ENCODE data around the gene HSD17B1. TPM values are rescaled to one million over a fixed set of nuclear protein-coding genes. Genes with fewer than 3 reads are reported as not detected.

Gene HSD17B1
- total and polyA plus RNA-seq, 2 of the 13 experiments (the other 11 are each of a cell fraction or from before 2014, with no cell fraction given): 0.54 to 0.93 TPM

DNA sequence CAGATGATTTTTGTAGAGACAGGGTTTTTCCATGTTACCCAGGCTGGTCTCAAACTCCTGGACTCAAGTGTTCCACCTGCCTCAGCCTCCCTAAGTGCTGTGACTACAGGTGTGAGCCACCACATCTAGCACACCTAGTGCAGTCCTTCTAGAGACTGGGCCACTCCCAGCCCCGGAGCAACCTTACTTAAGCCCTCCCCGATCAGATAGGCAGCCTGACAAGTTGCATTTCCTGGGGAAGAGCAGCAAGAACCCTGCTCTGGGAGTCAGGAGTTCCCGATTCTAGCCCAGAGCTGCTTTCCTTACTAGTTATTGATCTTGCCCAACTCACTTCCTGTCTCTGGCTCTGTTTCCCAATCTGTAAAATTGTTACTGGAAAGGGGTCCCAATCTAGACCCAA, 23.7 kb upstream of the HSD17B1 start (continued):
- TF ChIP-seq, protein P1, sequence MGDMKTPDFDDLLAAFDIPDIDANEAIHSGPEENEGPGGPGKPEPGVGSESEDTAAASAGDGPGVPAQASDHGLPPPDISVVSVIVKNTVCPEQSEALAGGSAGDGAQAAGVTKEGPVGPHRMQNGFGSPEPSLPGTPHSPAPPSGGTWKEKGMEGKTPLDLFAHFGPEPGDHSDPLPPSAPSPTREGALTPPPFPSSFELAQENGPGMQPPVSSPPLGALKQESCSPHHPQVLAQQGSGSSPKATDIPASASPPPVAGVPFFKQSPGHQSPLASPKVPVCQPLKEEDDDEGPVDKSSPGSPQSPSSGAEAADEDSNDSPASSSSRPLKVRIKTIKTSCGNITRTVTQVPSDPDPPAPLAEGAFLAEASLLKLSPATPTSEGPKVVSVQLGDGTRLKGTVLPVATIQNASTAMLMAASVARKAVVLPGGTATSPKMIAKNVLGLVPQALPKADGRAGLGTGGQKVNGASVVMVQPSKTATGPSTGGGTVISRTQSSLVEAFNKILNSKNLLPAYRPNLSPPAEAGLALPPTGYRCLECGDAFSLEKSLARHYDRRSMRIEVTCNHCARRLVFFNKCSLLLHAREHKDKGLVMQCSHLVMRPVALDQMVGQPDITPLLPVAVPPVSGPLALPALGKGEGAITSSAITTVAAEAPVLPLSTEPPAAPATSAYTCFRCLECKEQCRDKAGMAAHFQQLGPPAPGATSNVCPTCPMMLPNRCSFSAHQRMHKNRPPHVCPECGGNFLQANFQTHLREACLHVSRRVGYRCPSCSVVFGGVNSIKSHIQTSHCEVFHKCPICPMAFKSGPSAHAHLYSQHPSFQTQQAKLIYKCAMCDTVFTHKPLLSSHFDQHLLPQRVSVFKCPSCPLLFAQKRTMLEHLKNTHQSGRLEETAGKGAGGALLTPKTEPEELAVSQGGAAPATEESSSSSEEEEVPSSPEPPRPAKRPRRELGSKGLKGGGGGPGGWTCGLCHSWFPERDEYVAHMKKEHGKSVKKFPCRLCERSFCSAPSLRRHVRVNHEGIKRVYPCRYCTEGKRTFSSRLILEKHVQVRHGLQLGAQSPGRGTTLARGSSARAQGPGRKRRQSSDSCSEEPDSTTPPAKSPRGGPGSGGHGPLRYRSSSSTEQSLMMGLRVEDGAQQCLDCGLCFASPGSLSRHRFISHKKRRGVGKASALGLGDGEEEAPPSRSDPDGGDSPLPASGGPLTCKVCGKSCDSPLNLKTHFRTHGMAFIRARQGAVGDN (CRISPR knock-in tag; IDR thresholded peaks at IDR 0.05): peak; percentile 3; the same call in 1 of the 2 replicates

DNA sequence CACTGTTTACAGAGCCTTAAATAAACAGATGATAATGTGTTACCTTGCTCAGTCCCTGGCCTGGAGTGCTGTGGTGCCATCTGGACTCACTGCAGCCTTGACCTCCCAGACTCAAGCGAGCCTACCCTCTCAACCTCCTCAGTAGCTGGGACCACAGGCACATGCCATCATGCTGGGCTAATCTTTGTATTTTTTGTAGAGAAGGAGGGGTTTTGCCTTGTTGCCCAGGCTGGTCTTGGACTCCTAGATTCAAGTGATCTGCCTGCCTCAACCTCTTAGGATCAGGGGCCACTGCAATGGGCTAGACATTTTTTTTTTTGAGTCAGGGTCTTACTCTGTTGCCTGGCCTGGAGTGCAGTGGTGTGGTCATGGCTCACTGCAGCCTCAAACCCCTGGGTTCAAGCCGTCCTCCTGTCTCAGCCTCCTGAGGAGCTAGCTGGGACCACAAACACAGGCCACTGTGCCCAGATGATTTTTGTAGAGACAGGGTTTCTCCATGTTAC, 21.7 kb upstream of the HSD17B1 start:
- Histone ChIP-seq H3K27ac (ENCODE audit: extremely low read length, insufficient read depth, low read length) (peak overlapping the region; percentile 94), H3K4me1 (ENCODE audit: insufficient read depth, low read length) (peaks cover 88% of the 10 kb centered on the region), H3K4me2 (ENCODE audit: low read depth, low read length) (peak overlapping the region; percentile 85), H3K36me3 (replicated peaks in 1 of 2; ENCODE audit: control insufficient read depth in 1 of 2, insufficient read depth in 2 of 2, low read length in 2 of 2) (no peaks in the 10 kb centered on the region), H2AFZ (ENCODE audit: low read length) (no peak overlapping the region), H4K20me1 (ENCODE audit: insufficient read depth, low read length) (no peaks in the 10 kb centered on the region), H3K4me3 (replicated peaks in 1 of 3; ENCODE audit: insufficient read depth in 1 of 3, low read depth in 2 of 3, low read length in 3 of 3) (peak overlapping the region in 1 of 3 experiments; percentile 68; a peak in 2 of 6 replicates), H3K9me3 (ENCODE audit: low read length) (no peaks in the 10 kb centered on the region), H3K27me3 (ENCODE audit: control insufficient read depth in 1 of 2, insufficient read depth in 2 of 2, low read length in 2 of 2) (no peaks in the 10 kb centered on the region), H3K9ac (ENCODE audit: insufficient read depth, low read depth, low read length) (peak overlapping the region; percentile 76), H3K79me2 (ENCODE audit: insufficient read depth, low read length) (peaks cover 6% of the 10 kb centered on the region)
- no TSS peak for BruUV-seq (replicated peaks)
- WGBS (ENCODE audit: low lambda C conversion rate): 4% methylated on average over 2 of the region's 2 CpGs
- intact Hi-C loops (cut with micrococcal nuclease; ENCODE audit: unreplicated experiment) (no loop called here), in situ Hi-C loops (cut with HindIII; ENCODE audit: extremely low pct_ligation_motif_present, low pct_unique_long_range_greater_than_20kb) (no loop called here)
- CTCF ChIA-PET (ENCODE audit: low intra/inter-chr PET ratio, low total read pairs): interaction anchor here (0.5 to 1.5 kb wide), 2 partner anchors 14 to 26 kb away, joined by 3 to 8 read pairs; no protein-coding TSS in a partner anchor
- POLR2A ChIA-PET: interaction anchor here (0.8 to 5.3 kb wide), 16 partner anchors 9 to 282 kb away, joined by 3 to 67 read pairs (median 8); partner anchors contain the start of genes MLX, RETREG3, STAT3 and TUBG1
- DNase-seq (ENCODE audit: low spot score): peak; percentile 99
- peak; percentile 81 for ATAC-seq
- FAIRE-seq: peak; percentile 84
- TF ChIP-seq KDM3A (CRISPR knock-in tag; IDR thresholded peaks at IDR 0.05; ENCODE audit: low read depth) (peak; percentile 91; the same call in 1 of the 2 replicates), ZNF10 (CRISPR knock-in tag; IDR thresholded peaks at IDR 0.05; ENCODE audit: borderline replicate concordance, low read depth) (no peak), PRMT3 (CRISPR knock-in tag; IDR thresholded peaks at IDR 0.05; ENCODE audit: borderline replicate concordance, low read depth) (no peak; the same call in 1 of the 2 replicates), ZNF746 (CRISPR knock-in tag; IDR thresholded peaks at IDR 0.05) (peak; percentile 87)
- TF ChIP-seq, protein P2, sequence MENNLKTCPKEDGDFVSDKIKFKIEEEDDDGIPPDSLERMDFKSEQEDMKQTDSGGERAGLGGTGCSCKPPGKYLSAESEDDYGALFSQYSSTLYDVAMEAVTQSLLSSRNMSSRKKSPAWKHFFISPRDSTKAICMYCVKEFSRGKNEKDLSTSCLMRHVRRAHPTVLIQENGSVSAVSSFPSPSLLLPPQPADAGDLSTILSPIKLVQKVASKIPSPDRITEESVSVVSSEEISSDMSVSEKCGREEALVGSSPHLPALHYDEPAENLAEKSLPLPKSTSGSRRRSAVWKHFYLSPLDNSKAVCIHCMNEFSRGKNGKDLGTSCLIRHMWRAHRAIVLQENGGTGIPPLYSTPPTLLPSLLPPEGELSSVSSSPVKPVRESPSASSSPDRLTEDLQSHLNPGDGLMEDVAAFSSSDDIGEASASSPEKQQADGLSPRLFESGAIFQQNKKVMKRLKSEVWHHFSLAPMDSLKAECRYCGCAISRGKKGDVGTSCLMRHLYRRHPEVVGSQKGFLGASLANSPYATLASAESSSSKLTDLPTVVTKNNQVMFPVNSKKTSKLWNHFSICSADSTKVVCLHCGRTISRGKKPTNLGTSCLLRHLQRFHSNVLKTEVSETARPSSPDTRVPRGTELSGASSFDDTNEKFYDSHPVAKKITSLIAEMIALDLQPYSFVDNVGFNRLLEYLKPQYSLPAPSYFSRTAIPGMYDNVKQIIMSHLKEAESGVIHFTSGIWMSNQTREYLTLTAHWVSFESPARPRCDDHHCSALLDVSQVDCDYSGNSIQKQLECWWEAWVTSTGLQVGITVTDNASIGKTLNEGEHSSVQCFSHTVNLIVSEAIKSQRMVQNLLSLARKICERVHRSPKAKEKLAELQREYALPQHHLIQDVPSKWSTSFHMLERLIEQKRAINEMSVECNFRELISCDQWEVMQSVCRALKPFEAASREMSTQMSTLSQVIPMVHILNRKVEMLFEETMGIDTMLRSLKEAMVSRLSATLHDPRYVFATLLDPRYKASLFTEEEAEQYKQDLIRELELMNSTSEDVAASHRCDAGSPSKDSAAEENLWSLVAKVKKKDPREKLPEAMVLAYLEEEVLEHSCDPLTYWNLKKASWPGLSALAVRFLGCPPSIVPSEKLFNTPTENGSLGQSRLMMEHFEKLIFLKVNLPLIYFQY (CRISPR knock-in tag; IDR thresholded peaks at IDR 0.05; ENCODE audit: borderline replicate concordance): peak; percentile 89; the same call in 1 of the 2 replicates
- TF ChIP-seq, protein P3, sequence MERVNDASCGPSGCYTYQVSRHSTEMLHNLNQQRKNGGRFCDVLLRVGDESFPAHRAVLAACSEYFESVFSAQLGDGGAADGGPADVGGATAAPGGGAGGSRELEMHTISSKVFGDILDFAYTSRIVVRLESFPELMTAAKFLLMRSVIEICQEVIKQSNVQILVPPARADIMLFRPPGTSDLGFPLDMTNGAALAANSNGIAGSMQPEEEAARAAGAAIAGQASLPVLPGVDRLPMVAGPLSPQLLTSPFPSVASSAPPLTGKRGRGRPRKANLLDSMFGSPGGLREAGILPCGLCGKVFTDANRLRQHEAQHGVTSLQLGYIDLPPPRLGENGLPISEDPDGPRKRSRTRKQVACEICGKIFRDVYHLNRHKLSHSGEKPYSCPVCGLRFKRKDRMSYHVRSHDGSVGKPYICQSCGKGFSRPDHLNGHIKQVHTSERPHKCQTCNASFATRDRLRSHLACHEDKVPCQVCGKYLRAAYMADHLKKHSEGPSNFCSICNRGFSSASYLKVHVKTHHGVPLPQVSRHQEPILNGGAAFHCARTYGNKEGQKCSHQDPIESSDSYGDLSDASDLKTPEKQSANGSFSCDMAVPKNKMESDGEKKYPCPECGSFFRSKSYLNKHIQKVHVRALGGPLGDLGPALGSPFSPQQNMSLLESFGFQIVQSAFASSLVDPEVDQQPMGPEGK (CRISPR knock-in tag; IDR thresholded peaks at IDR 0.05): peak; percentile 96
- TF ChIP-seq, protein P4, sequence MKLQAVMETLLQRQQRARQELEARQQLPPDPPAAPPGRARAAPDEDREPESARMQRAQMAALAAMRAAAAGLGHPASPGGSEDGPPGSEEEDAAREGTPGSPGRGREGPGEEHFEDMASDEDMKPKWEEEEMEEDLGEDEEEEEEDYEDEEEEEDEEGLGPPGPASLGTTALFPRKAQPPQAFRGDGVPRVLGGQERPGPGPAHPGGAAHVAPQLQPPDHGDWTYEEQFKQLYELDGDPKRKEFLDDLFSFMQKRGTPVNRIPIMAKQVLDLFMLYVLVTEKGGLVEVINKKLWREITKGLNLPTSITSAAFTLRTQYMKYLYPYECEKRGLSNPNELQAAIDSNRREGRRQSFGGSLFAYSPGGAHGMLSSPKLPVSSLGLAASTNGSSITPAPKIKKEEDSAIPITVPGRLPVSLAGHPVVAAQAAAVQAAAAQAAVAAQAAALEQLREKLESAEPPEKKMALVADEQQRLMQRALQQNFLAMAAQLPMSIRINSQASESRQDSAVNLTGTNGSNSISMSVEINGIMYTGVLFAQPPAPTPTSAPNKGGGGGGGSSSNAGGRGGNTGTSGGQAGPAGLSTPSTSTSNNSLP (IDR thresholded peaks at IDR 0.05; ENCODE audit: low read depth, low read length): peak; percentile 88; the same call in 1 of the 2 replicates
